ENCODE results near the gene SLC38A6. TPM values are rescaled to one million over a fixed set of nuclear protein-coding genes. Genes with fewer than 3 reads are reported as not detected.

Gene SLC38A6
- total and polyA plus RNA-seq, 2 of the 8 experiments (the other 6 are each of a cell fraction or from before 2014, with no cell fraction given), result 8.1 to 9.8 TPM

- Histone ChIP-seq H2BK120ac (replicated peaks; ENCODE audit: low read depth, low read length) (no peak overlapping the region), H3K9me3 (ENCODE audit: insufficient read depth in 2 of 2, low read depth in 1 of 2, low read length in 1 of 2) (0 out of 4 replicates have a peak, but pooled peaks cover 0 to 2% of the 10 kb centered on the region in 2 experiments), H4K20me1 (replicated peaks in 1 of 2; ENCODE audit: control insufficient read depth in 1 of 2, insufficient read depth in 2 of 2, low read length in 2 of 2) (no peaks in the 10 kb centered on the region), H3K36me3 (ENCODE audit: control insufficient read depth in 2 of 4, insufficient read depth in 4 of 4, low read length in 3 of 4) (no peaks in the 10 kb centered on the region), H3K56ac (replicated peaks; ENCODE audit: insufficient read length, low read depth, low read length) (no peak overlapping the region), H4K91ac (replicated peaks; ENCODE audit: insufficient read length, low read length) (no peak overlapping the region), H2BK5ac (ENCODE audit: low read depth, low read length) (no peak overlapping the region), H2AK5ac (ENCODE audit: low read depth, low read length) (no peak overlapping the region), H3K27me3 (replicated peaks in 1 of 4; ENCODE audit: control insufficient read depth in 3 of 4, extremely low read depth in 1 of 4, insufficient read depth in 3 of 4, low read length in 3 of 4) (no peaks in the 10 kb centered on the region), H2BK15ac (ENCODE audit: low read length) (no peak overlapping the region), H3K23me2 (ENCODE audit: low read depth, low read length) (no peaks in the 10 kb centered on the region), H3K4me2 (ENCODE audit: insufficient read depth in 1 of 2, low read depth in 2 of 2, low read length in 2 of 2) (no peak overlapping the region), H3K9ac (replicated peaks in 1 of 4; ENCODE audit: extremely low read depth in 1 of 4, low read depth in 3 of 4, low read length in 3 of 4) (no peak overlapping the region), H3K14ac (ENCODE audit: insufficient read length) (no peak overlapping the region), H3K23ac (ENCODE audit: insufficient read length) (no peak overlapping the region), H3K4me1 (replicated peaks in 1 of 4; ENCODE audit: control insufficient read depth in 3 of 4, insufficient read depth in 4 of 4, low read length in 3 of 4) (no peaks in the 10 kb centered on the region), H3K4ac (replicated peaks; ENCODE audit: insufficient read length, low read depth, low read length) (no peak overlapping the region), H3K79me2 (ENCODE audit: control insufficient read depth in 1 of 2, insufficient read depth in 2 of 2, low read length in 2 of 2) (no peaks in the 10 kb centered on the region), H3K4me3 (ENCODE audit: extremely low read depth in 1 of 4, insufficient read depth in 2 of 4, low read depth in 3 of 4, low read length in 4 of 4) (no peak overlapping the region), H4K5ac (ENCODE audit: insufficient read length, low read depth, low read length) (no peak overlapping the region), H3K27ac (ENCODE audit: low read depth, low read length) (no peak overlapping the region), H3K18ac (ENCODE audit: extremely low read depth, low read length) (no peak overlapping the region), H3K79me1 (ENCODE audit: low read depth, low read length) (no peaks in the 10 kb centered on the region), H4K8ac (ENCODE audit: extremely low read depth, insufficient read depth, low read length) (no peak overlapping the region), H2BK20ac (ENCODE audit: low read length) (no peak overlapping the region), H2BK12ac (ENCODE audit: low read depth, low read length) (no peak overlapping the region), H2AFZ (ENCODE audit: low read length) (no peak overlapping the region)
- no peak for TF ChIP-seq CBX8 (IDR thresholded peaks at IDR 0.05; ENCODE audit: borderline replicate concordance, low read depth, low read length)
- no peak for TF ChIP-seq TBP (IDR thresholded peaks at IDR 0.05; ENCODE audit: low read depth, low read length)
- no peak for TF ChIP-seq PHF8 (conservative IDR thresholded peaks at IDR 0.05; ENCODE audit: low read depth, low read length)
- TF ChIP-seq SIRT6 (IDR thresholded peaks at IDR 0.05; ENCODE audit: low read length), result no peak
- no peak for TF ChIP-seq SP1 (IDR thresholded peaks at IDR 0.05; ENCODE audit: low read depth, low read length)
- no peak for TF ChIP-seq TAF1 (IDR thresholded peaks at IDR 0.05; ENCODE audit: low read depth, low read length)
- no peak for TF ChIP-seq CREB1 (IDR thresholded peaks at IDR 0.05)
- no peak for TF ChIP-seq EGR1 (IDR thresholded peaks at IDR 0.05; ENCODE audit: borderline replicate concordance, low read depth, low read length)
- no peak for TF ChIP-seq GABPA (IDR thresholded peaks at IDR 0.05; ENCODE audit: borderline replicate concordance, insufficient read depth, low read length)
- TF ChIP-seq BACH1 (IDR thresholded peaks at IDR 0.05; ENCODE audit: low read length), result no peak
- TF ChIP-seq POU5F1 (IDR thresholded peaks at IDR 0.05; ENCODE audit: low read depth, low read length), result no peak
- TF ChIP-seq KDM1A (IDR thresholded peaks at IDR 0.05; ENCODE audit: borderline replicate concordance, low read length), result no peak
- no peak for TF ChIP-seq CTBP2 (IDR thresholded peaks at IDR 0.05; ENCODE audit: borderline replicate concordance, insufficient read depth, insufficient read length, low read length)
- no peak for TF ChIP-seq HDAC6 (IDR thresholded peaks at IDR 0.05; ENCODE audit: low read depth, low read length)
- CTCF ChIA-PET (ENCODE audit: partially characterized antibody), result interaction anchor here (0.8 to 1.9 kb wide), 5 partner anchors 11 to 419 kb away, joined by 3 to 6 read pairs (median 3); no protein-coding TSS in a partner anchor
- 96% methylated on average over 3 of the region's 3 CpGs; no CpG with 5 or more reads in 1 of the 2 experiments for WGBS, 2 experiments (ENCODE audit: extremely low coverage in 1 of 2, insufficient coverage in 1 of 2, insufficient read length in 1 of 2, insufficient replicate concordance in 2 of 2, low coverage in 1 of 2, low lambda C conversion rate in 2 of 2, missing lambda C conversion rate in 1 of 2)
- no peak for FAIRE-seq
- POLR2A ChIA-PET (ENCODE audit: partially characterized antibody), result no interaction called here
- no peak for DNase-seq (ENCODE audit: low read depth in 1 of 2, low spot score in 2 of 2)
Measured at GRCh38 chr14:61063461-61063860, 82.4 kb downstream of the SLC38A6 start.
